Cerebellar nuclear complex (tissue), 1 donor: ENCODE measurements around the gene DDX6.

Experiments used
- DNase-seq, 2 experiments: peaks; one replicate each; lab custom pipeline; 2025; lab: John Stamatoyannopoulos, UW

DDX6 gene

GRCh38 chr11:118703563-118704106 lies 87.3 kb downstream of the DDX6 start:
- DNase-seq = no peak

GRCh38 chr11:118699506-118700220 lies 91.3 kb downstream of the DDX6 start:
- no peak for DNase-seq
